ENCODE results near the gene WNT3A.
"Not testable (repeated sequence)": the region's sequence is repeated elsewhere in the genome, so short reads cannot be mapped to it uniquely, and the experiment has no call there.

The WNT3A gene

GRCh38 chr1:228017356-228018124 is 10.7 kb downstream of the WNT3A start:
- H3K27ac ChIP-seq (replicated peaks), result no peak overlapping the region
- TF ChIP-seq SPI1 (IDR thresholded peaks at IDR 0.05; ENCODE audit: borderline replicate concordance, low read depth), result no peak
- no peak for TF ChIP-seq REST (IDR thresholded peaks at IDR 0.05; ENCODE audit: insufficient replicate concordance, low read depth)
- TF ChIP-seq CTCF (IDR thresholded peaks at IDR 0.05; ENCODE audit: insufficient read depth, low read length), result no peak
- TF ChIP-seq POLR2AphosphoS5 (IDR thresholded peaks at IDR 0.05; ENCODE audit: low read depth), result no peak
- no peak for TF ChIP-seq GABPA (IDR thresholded peaks at IDR 0.05; ENCODE audit: low read depth)
- no peak for DNase-seq (ENCODE audit: low read depth in 1 of 2, low spot score in 1 of 2)
- no peak overlapping the region for H3K4me3 ChIP-seq (replicated peaks; ENCODE audit: insufficient read depth, low read length)
- H3K27me3 ChIP-seq (ENCODE audit: insufficient read depth, poor library complexity, severe bottlenecking), result no peaks in the 10 kb centered on the region

- no peak for DNase-seq (ENCODE audit: low read depth in 1 of 2, low spot score in 1 of 2)
- no peaks in the 10 kb centered on the region for H3K27me3 ChIP-seq (ENCODE audit: insufficient read depth, poor library complexity, severe bottlenecking)
- no peak overlapping the region for H3K27ac ChIP-seq (replicated peaks)
- no peak overlapping the region for H3K4me3 ChIP-seq (replicated peaks; ENCODE audit: insufficient read depth, low read length)
- TF ChIP-seq SPI1 (IDR thresholded peaks at IDR 0.05; ENCODE audit: borderline replicate concordance, low read depth) (no peak), REST (IDR thresholded peaks at IDR 0.05; ENCODE audit: insufficient replicate concordance, low read depth) (no peak), POLR2AphosphoS5 (IDR thresholded peaks at IDR 0.05; ENCODE audit: low read depth) (no peak), CTCF (IDR thresholded peaks at IDR 0.05; ENCODE audit: insufficient read depth, low read length) (no peak)
These were observed 11.3 kb downstream of the WNT3A start for GRCh38 chr1:228018125-228018398.

GRCh38 chr1:228018961-228019721 is 12.3 kb downstream of the WNT3A start:
- H3K4me3 ChIP-seq (replicated peaks; ENCODE audit: insufficient read depth, low read length), result no peak overlapping the region
- TF ChIP-seq POLR2AphosphoS5 (IDR thresholded peaks at IDR 0.05; ENCODE audit: low read depth), result no peak
- TF ChIP-seq CTCF (IDR thresholded peaks at IDR 0.05; ENCODE audit: insufficient read depth, low read length), result no peak
- no peak for TF ChIP-seq REST (IDR thresholded peaks at IDR 0.05; ENCODE audit: insufficient replicate concordance, low read depth)
- TF ChIP-seq SPI1 (IDR thresholded peaks at IDR 0.05; ENCODE audit: borderline replicate concordance, low read depth), result no peak
- TF ChIP-seq GABPA (IDR thresholded peaks at IDR 0.05; ENCODE audit: low read depth), result no peak
- DNase-seq (ENCODE audit: low read depth in 1 of 2, low spot score in 1 of 2), result no peak
- no peak overlapping the region for H3K27ac ChIP-seq (replicated peaks)
- H3K27me3 ChIP-seq (ENCODE audit: insufficient read depth, poor library complexity, severe bottlenecking), result no peaks in the 10 kb centered on the region

- not testable (repeated sequence) for H3K27ac ChIP-seq (replicated peaks); DNase-seq (ENCODE audit: low read depth in 1 of 2, low spot score in 1 of 2)
These were observed 12.9 kb downstream of the WNT3A start for GRCh38 chr1:228019722-228020083.

More at GRCh38 chr1:228019722-228020083, 12.9 kb downstream of the WNT3A start:
- H3K4me3 ChIP-seq (replicated peaks; ENCODE audit: insufficient read depth, low read length); H3K27me3 ChIP-seq (ENCODE audit: insufficient read depth, poor library complexity, severe bottlenecking): not testable (repeated sequence)

Measured in HL-60 (cell line).